ENCODE measurements around the gene SLC16A11. TPM values are rescaled to one million over a fixed set of nuclear protein-coding genes. Genes with fewer than 3 reads are reported as not detected.

SLC16A11 gene
- total and polyA plus RNA-seq, 2 experiments from 2014 or later, result 0.93 to 2.4 TPM

DNA sequence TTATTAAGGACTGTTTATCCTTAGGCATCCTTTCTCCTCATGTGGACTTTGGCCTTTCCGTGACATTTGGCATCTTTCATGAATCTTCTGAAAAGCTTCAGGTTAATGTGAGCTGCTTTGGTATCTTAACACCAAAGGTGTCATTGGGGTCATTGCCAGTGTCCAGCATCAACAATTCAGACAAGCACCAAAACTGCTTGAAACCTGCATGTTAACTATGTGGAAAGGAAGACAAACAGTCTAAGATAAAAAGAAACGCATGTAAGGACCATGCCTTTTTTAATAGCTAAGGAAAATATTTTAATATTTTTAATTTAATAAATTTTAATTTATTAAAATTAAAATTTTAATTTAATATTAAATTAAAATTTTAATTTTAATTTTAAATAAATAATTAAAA, 40.1 kb downstream of the SLC16A11 start:
- Histone ChIP-seq H3K27ac (no peak overlapping the region), H3K4me1 (ENCODE audit: insufficient read depth) (no peaks in the 10 kb centered on the region), H2AFZ (no peak overlapping the region), H3K36me3 (replicated peaks; ENCODE audit: insufficient read depth, low read depth) (no peaks in the 10 kb centered on the region), H3K27me3 (no peaks in the 10 kb centered on the region), H3K79me2 (peaks cover 24% of the 10 kb centered on the region), H3K4me3 (no peak overlapping the region), H3K9me2 (replicated peaks; ENCODE audit: insufficient read depth) (no peaks in the 10 kb centered on the region), H4K20me1 (ENCODE audit: insufficient read depth, poor library complexity, severe bottlenecking) (peaks cover 4% of the 10 kb centered on the region), H3K4me2 (no peak overlapping the region), H3K9me3 (ENCODE audit: low read depth) (no peaks in the 10 kb centered on the region)
- 96% methylated on average over 2 of the region's 2 CpGs for WGBS (ENCODE audit: low lambda C conversion rate, missing lambda C conversion rate)
- no peak for DNase-seq (ENCODE audit: low spot score)
- TF ChIP-seq, protein P1, sequence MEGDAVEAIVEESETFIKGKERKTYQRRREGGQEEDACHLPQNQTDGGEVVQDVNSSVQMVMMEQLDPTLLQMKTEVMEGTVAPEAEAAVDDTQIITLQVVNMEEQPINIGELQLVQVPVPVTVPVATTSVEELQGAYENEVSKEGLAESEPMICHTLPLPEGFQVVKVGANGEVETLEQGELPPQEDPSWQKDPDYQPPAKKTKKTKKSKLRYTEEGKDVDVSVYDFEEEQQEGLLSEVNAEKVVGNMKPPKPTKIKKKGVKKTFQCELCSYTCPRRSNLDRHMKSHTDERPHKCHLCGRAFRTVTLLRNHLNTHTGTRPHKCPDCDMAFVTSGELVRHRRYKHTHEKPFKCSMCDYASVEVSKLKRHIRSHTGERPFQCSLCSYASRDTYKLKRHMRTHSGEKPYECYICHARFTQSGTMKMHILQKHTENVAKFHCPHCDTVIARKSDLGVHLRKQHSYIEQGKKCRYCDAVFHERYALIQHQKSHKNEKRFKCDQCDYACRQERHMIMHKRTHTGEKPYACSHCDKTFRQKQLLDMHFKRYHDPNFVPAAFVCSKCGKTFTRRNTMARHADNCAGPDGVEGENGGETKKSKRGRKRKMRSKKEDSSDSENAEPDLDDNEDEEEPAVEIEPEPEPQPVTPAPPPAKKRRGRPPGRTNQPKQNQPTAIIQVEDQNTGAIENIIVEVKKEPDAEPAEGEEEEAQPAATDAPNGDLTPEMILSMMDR (IDR thresholded peaks at IDR 0.05; ENCODE audit: poor library complexity), result no peak
- TF ChIP-seq EZH2phosphoT487 (IDR thresholded peaks at IDR 0.05; ENCODE audit: low read depth, severe bottlenecking, unreplicated experiment), result no peak
- TF ChIP-seq EZH2 (IDR thresholded peaks at IDR 0.05; ENCODE audit: borderline replicate concordance), result no peak

GRCh38 chr17:7002288-7003047, 41.4 kb downstream of the SLC16A11 start:
- TF ChIP-seq EZH2phosphoT487 (IDR thresholded peaks at IDR 0.05; ENCODE audit: low read depth, severe bottlenecking, unreplicated experiment) (no peak), EZH2 (IDR thresholded peaks at IDR 0.05; ENCODE audit: borderline replicate concordance) (no peak)
- TF ChIP-seq, protein P1 (IDR thresholded peaks at IDR 0.05; ENCODE audit: poor library complexity), result no peak
- Histone ChIP-seq H3K4me1 (ENCODE audit: insufficient read depth) (peaks cover 4% of the 10 kb centered on the region), H3K9me3 (ENCODE audit: low read depth) (no peaks in the 10 kb centered on the region), H4K20me1 (ENCODE audit: insufficient read depth, poor library complexity, severe bottlenecking) (peaks cover 4% of the 10 kb centered on the region), H3K4me2 (no peak overlapping the region), H3K27ac (no peak overlapping the region), H3K9me2 (replicated peaks; ENCODE audit: insufficient read depth) (no peaks in the 10 kb centered on the region), H3K36me3 (replicated peaks; ENCODE audit: insufficient read depth, low read depth) (no peaks in the 10 kb centered on the region), H3K4me3 (no peak overlapping the region), H3K27me3 (no peaks in the 10 kb centered on the region), H2AFZ (no peak overlapping the region), H3K79me2 (peaks cover 14% of the 10 kb centered on the region)
- 96% methylated on average over 6 of the region's 6 CpGs for WGBS (ENCODE audit: low lambda C conversion rate, missing lambda C conversion rate)
- no peak for DNase-seq (ENCODE audit: low spot score)

GRCh38 chr17:7001318-7001961, 42.5 kb downstream of the SLC16A11 start:
- no peak for TF ChIP-seq EZH2phosphoT487 (IDR thresholded peaks at IDR 0.05; ENCODE audit: low read depth, severe bottlenecking, unreplicated experiment)
- TF ChIP-seq, protein P1 (IDR thresholded peaks at IDR 0.05; ENCODE audit: poor library complexity), result peak; percentile 40
- H3K79me2 ChIP-seq, result peaks cover 9% of the 10 kb centered on the region
- H3K4me3 ChIP-seq, result no peak overlapping the region
- H3K36me3 ChIP-seq (replicated peaks; ENCODE audit: insufficient read depth, low read depth), result no peaks in the 10 kb centered on the region
- no peaks in the 10 kb centered on the region for H3K9me2 ChIP-seq (replicated peaks; ENCODE audit: insufficient read depth)
- H3K9me3 ChIP-seq (ENCODE audit: low read depth), result no peaks in the 10 kb centered on the region
- no peaks in the 10 kb centered on the region for H3K27me3 ChIP-seq
- no peak overlapping the region for H2AFZ ChIP-seq
- WGBS (ENCODE audit: low lambda C conversion rate, missing lambda C conversion rate), result 76% methylated on average over 10 of the region's 10 CpGs
- peaks cover 4% of the 10 kb centered on the region for H4K20me1 ChIP-seq (ENCODE audit: insufficient read depth, poor library complexity, severe bottlenecking)
- peaks cover 4% of the 10 kb centered on the region for H3K4me1 ChIP-seq (ENCODE audit: insufficient read depth)
- H3K4me2 ChIP-seq, result no peak overlapping the region
- DNase-seq (ENCODE audit: low spot score), result no peak
- no peak overlapping the region for H3K27ac ChIP-seq

Data from hepatocyte (in vitro differentiated cells).